ENCODE results near the gene STK40.
A peak's percentile ranks its signal among the peaks of the same experiment; 100 is the strongest.

STK40 gene, protein sequence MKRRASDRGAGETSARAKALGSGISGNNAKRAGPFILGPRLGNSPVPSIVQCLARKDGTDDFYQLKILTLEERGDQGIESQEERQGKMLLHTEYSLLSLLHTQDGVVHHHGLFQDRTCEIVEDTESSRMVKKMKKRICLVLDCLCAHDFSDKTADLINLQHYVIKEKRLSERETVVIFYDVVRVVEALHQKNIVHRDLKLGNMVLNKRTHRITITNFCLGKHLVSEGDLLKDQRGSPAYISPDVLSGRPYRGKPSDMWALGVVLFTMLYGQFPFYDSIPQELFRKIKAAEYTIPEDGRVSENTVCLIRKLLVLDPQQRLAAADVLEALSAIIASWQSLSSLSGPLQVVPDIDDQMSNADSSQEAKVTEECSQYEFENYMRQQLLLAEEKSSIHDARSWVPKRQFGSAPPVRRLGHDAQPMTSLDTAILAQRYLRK

DNA sequence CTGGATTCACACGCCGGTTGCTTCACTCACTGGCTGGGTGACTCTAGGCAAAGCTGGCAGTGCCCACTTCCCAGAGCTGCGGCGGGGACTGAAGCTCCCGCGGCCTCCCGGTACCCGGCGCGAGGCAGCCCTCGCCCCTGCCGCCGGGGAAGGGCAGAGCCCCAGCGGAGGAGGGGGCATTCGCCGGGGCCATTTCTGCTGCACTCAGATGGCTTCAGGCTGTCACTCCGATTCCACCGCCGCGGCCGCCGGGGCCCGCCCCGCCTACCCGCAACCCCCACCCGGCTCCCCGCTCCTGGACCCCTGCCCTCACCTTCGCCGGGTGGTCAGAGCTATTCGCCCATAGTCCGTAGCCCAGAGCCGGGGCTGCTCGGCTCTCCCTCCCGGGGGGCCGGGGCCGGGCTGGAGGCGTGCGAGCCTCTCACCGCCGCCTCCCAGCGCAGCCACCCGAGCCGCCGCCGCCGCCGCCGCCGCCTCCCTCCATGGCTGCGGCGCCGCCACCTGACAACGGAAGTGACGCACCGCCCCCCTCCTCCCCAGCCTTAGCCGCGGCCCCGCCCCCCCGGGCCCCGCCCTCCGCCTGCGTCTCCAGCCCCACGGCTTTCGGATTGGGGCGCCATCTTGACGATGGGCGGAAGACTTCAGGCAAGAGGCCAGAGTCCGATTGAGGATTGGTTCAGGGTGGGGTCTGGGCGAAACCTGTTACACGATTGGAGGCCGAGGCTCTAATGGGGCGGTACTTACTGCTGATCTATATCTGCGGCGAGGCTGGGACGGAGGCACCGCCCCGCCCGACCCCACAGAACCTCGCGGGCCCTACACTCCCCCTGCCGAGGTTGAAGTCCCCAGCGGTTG, at the start of gene STK40:
TSS of gene STK40 (minus strand) at position 515 of the 855 bp plus-strand sequence. CDS start 24,592 bp downstream, outside the sequence.
- peak; percentile 100 for DNase-seq

GRCh38 chr1:36433102-36433501, 47.4 kb upstream of the STK40 start:
- DNase-seq: no peak

- DNase-seq: no peak
Measured at GRCh38 chr1:36432616-36433015, 46.9 kb upstream of the STK40 start.

DNA sequence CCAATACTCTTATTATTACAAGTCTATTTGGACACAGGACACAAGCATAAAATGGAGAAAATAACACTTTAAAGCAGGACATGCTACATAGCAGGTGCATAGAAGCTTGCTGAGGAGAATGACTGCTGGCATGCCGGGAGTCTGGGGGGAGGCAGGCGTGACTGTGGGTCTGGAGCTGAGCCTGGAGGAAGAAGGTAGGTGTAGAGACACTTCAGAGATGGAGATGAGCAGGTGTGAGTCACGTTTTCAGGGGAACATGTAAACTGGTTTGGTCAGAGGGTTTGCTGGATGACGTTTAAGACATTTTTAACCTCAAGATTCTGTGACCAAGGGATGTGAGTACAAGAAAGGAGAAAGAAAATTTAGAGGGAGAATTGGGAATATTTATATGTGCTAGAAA, 40.1 kb upstream of the STK40 start:
- no peak for DNase-seq

- no peak for DNase-seq
Measured at GRCh38 chr1:36421649-36422048, 35.9 kb upstream of the STK40 start.

DNA sequence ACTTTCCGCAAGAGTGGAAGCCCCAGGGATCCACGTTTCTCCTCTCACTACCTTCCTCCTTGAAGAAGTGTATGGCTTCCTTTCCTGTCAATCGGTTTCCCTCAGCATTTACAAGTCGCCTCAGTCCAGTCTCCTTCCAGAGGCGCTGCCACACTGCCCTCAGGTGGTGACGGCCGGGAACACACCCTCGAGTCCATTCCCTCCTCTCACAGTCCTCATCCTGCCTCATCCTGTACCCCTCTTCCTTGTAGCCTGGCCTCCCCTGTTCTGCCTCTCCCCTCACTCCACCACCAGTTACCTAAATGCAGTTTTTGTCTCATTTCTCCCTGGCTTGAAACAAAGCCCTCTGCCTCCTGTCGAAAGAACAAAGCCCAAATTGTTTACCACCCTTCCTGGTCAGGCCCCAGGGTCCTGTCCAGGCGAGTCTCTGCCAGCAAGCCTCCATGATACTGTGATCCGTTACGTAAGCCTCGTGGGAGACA, 35.2 kb upstream of the STK40 start:
- DNase-seq: peak; percentile 91

DNA sequence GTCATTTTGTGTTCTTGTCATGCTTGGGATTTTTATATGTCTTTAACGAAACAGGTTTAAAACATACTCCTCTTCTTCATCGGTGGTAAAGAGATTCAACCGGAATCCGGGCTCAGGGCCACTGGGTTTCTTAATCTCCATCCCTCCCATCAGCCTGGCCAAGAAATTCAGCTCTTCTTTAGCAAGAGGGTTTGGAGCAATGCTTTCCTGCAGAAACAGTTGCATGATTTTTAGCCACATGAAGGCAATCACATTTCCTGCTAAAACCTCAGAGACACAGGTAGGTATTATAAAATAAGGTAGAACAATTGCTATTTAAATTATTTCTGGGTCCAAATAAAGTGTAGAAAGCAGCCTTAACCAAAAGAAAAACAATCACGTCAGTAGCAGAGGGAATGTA, 34.7 kb upstream of the STK40 start:
- DNase-seq: no peak

- DNase-seq: no peak
Measured at GRCh38 chr1:36419569-36419968, 33.8 kb upstream of the STK40 start.

DNA sequence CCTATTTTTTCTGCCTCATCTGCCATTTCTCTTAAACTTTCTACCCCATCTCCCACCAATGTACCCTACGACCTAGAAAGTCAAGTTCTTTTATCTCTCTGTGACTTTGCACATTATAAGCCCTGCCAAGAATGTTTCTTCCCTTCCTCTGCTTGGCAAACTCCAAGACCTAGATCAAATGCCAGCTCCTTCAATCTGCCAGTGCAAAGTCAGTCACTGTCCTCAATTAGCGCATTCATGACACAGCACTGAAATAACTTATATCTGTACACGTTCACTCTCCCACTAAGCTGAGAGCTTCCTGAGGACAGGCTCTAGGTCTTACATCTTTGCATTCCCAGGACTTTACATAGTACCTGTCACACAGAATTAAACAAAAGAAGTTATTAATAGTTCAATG, 33.4 kb upstream of the STK40 start:
- DNase-seq: no peak

DNA sequence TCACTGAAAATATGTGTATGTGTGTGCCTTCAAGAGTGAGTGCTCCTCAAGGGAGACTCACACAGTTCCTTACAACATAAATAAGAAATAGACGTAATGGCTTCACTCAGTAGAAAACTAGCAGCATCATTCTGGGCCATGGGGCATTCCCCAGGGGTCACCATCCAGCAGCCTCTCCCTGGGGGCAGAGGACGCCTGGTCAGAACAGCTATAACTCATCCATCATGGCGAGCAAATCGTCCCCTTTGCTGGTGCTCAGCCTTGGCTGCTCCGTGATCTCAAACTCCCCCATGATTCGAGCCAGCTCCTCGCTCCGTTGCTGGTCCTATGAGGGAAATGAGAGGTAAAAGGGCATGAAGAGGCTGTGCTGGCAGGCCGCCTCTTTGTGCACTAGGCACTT, 32.2 kb upstream of the STK40 start:
- DNase-seq: no peak

GRCh38 chr1:36415661-36416326, 30.1 kb upstream of the STK40 start:
- DNase-seq: no peak

- DNase-seq: no peak
Measured at GRCh38 chr1:36414384-36414783, 28.7 kb upstream of the STK40 start.

GRCh38 chr1:36411674-36412648, 26.2 kb upstream of the STK40 start:
- peak; percentile 85 for DNase-seq

DNA sequence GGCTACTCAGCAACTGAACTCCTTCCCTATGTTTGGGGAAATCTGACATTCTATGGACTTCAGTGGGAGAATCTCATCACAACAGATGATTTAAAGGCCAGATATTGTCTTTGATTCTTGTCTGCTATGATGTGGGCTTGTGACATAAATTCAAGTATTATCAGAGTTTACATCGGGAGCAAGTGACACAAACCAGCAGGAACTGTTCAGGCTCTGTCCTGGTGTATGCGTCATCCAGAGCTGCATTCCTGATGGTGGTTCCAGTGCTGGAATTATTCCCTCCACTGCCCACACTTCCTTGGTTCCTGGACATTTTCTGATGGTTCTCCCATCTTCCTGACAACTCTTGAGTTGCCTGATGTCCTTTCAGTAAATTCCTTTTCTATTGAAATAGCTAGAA, 22.8 kb upstream of the STK40 start:
- no peak for DNase-seq

GRCh38 chr1:36406440-36406839, 20.7 kb upstream of the STK40 start:
- no peak for DNase-seq

- DNase-seq: no peak
Measured at GRCh38 chr1:36402504-36402890, 16.8 kb upstream of the STK40 start.

DNA sequence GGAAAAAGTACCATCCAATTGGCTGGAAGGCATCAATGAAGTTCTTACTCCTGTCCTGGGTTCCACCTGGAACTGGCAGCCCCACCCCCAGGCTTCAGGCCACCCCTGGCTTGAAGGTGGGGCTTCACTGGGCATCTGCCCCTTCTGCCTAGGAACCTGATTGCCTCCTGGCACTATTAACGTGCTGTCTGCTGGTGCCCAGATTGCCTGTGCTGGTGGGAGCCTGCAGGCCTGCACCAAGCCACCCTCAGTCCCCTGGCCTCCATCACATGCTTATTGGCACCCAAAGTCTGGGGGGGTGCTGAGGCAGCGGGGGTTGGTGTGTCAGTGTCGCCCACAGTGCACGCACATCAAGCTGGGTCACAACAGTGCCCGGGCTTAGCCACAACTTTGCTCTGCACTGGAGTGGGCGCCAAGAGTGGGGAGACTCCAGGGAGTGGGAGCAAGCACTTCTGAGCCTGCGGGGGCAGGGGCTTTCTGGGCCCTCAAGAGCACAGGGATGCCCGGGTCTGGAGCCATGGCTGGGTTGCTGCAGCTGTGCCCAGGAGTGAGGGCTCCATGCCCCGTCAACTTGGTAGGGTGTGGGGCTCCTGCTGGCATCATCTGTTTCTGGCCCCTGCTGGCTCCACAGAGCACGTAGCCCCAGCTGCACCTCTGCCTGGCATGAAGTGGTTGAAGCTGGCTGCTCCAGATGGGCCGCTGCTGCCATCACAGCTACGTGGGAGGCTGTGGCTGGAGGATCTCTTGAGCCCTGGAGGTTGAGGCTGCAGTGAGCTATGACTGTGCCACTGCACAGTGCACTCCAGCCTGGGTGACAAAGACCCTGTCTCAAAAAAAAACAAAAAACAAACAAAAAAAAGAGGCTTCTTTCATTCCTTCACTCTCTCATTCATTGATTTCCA, 16.1 kb upstream of the STK40 start:
- no peak for DNase-seq

- DNase-seq: peak; percentile 96
Measured at GRCh38 chr1:36400825-36401601, 15.3 kb upstream of the STK40 start.

GRCh38 chr1:36400514-36400824, 14.7 kb upstream of the STK40 start:
- DNase-seq: no peak

DNA sequence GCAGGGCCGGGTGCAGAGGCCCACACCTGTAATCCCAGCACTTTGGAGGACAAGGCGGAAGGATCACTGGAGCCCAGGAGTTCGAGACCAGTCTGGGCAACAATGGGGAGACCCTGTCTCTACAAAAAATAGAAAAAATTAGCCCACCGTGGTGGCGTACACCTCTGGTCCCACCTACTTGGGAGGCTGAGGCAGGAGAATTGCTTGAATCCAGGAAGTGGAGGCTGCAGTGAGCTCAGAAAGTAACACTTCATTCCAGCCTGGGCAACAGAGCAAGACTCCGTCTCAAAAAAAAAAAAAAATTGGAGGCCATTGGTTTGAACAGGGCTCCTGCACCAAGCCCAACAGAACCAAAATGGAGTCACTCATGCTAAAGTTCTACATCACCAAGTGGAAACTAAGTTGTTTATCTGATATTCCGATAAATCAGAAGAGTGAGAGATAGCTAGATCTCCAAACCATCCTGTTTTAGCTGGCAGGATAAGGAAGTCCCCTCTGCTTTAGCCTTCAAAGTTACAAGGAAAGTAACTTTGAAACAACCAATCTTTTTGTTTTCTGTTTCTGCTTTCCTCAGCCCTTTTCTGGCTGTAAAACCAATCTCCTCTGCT, 12.8 kb upstream of the STK40 start:
- DNase-seq: no peak
